ENCODE measurements around the gene PPP2R5A. TPM values are rescaled to one million over a fixed set of nuclear protein-coding genes. Genes with fewer than 3 reads are reported as not detected.

Gene PPP2R5A
- total and polyA plus RNA-seq, 2 experiments from 2014 or later, result 22.0 to 40.2 TPM

GRCh38 chr1:212271823-212272485 lies 13.3 kb upstream of the PPP2R5A start:
- Histone ChIP-seq H3K4me1 (ENCODE audit: insufficient read depth) (no peaks in the 10 kb centered on the region), H3K9me3 (ENCODE audit: low read depth) (no peaks in the 10 kb centered on the region), H3K36me3 (replicated peaks; ENCODE audit: insufficient read depth, low read depth) (no peaks in the 10 kb centered on the region), H4K20me1 (ENCODE audit: insufficient read depth, poor library complexity, severe bottlenecking) (no peaks in the 10 kb centered on the region), H2AFZ (no peak overlapping the region), H3K9me2 (replicated peaks; ENCODE audit: insufficient read depth) (no peaks in the 10 kb centered on the region), H3K4me3 (no peak overlapping the region), H3K27ac (no peak overlapping the region), H3K27me3 (no peaks in the 10 kb centered on the region), H3K79me2 (no peaks in the 10 kb centered on the region), H3K4me2 (no peak overlapping the region)
- no peak for TF ChIP-seq EZH2 (IDR thresholded peaks at IDR 0.05; ENCODE audit: borderline replicate concordance)
- no peak for TF ChIP-seq EZH2phosphoT487 (IDR thresholded peaks at IDR 0.05; ENCODE audit: low read depth, severe bottlenecking, unreplicated experiment)
- no peak for TF ChIP-seq CTCF (IDR thresholded peaks at IDR 0.05; ENCODE audit: poor library complexity)
- DNase-seq (ENCODE audit: low spot score), result no peak
- WGBS (ENCODE audit: low lambda C conversion rate, missing lambda C conversion rate), result 55% methylated on average over 3 of the region's 3 CpGs

- Histone ChIP-seq H3K9me3 (ENCODE audit: low read depth) (no peaks in the 10 kb centered on the region), H3K9me2 (replicated peaks; ENCODE audit: insufficient read depth) (no peaks in the 10 kb centered on the region), H3K27me3 (no peaks in the 10 kb centered on the region), H3K4me3 (no peak overlapping the region), H3K79me2 (peaks cover 6% of the 10 kb centered on the region), H3K27ac (no peak overlapping the region), H4K20me1 (ENCODE audit: insufficient read depth, poor library complexity, severe bottlenecking) (no peaks in the 10 kb centered on the region), H2AFZ (no peak overlapping the region), H3K4me1 (ENCODE audit: insufficient read depth) (no peaks in the 10 kb centered on the region), H3K36me3 (replicated peaks; ENCODE audit: insufficient read depth, low read depth) (no peaks in the 10 kb centered on the region), H3K4me2 (no peak overlapping the region)
- no peak for DNase-seq (ENCODE audit: low spot score)
- 55% methylated on average over 2 of the region's 2 CpGs for WGBS (ENCODE audit: low lambda C conversion rate, missing lambda C conversion rate)
- no peak for TF ChIP-seq CTCF (IDR thresholded peaks at IDR 0.05; ENCODE audit: poor library complexity)
- TF ChIP-seq EZH2 (IDR thresholded peaks at IDR 0.05; ENCODE audit: borderline replicate concordance), result no peak
- TF ChIP-seq EZH2phosphoT487 (IDR thresholded peaks at IDR 0.05; ENCODE audit: low read depth, severe bottlenecking, unreplicated experiment), result no peak
Observed at GRCh38 chr1:212281590-212281989, 3.6 kb upstream of the PPP2R5A start.

- Histone ChIP-seq H3K9me3 (ENCODE audit: low read depth) (no peaks in the 10 kb centered on the region), H3K36me3 (replicated peaks; ENCODE audit: insufficient read depth, low read depth) (no peaks in the 10 kb centered on the region), H3K79me2 (peaks cover 27% of the 10 kb centered on the region), H2AFZ (no peak overlapping the region), H3K27me3 (no peaks in the 10 kb centered on the region), H3K4me1 (ENCODE audit: insufficient read depth) (peaks cover 10% of the 10 kb centered on the region), H3K4me2 (peak overlapping the region; percentile 82), H3K9me2 (replicated peaks; ENCODE audit: insufficient read depth) (no peaks in the 10 kb centered on the region), H3K27ac (peak overlapping the region; percentile 95), H4K20me1 (ENCODE audit: insufficient read depth, poor library complexity, severe bottlenecking) (peaks cover 21% of the 10 kb centered on the region), H3K4me3 (no peak overlapping the region)
- no peak for DNase-seq (ENCODE audit: low spot score)
- TF ChIP-seq CTCF (IDR thresholded peaks at IDR 0.05; ENCODE audit: poor library complexity) (no peak), EZH2 (IDR thresholded peaks at IDR 0.05; ENCODE audit: borderline replicate concordance) (no peak), EZH2phosphoT487 (IDR thresholded peaks at IDR 0.05; ENCODE audit: low read depth, severe bottlenecking, unreplicated experiment) (no peak)
- 94% methylated on average over 9 of the region's 9 CpGs for WGBS (ENCODE audit: low lambda C conversion rate, missing lambda C conversion rate)
Observed at GRCh38 chr1:212283741-212284140, 1.5 kb upstream of the PPP2R5A start.
